ENCODE data around the gene BMPR1A. TPM values are rescaled to one million over a fixed set of nuclear protein-coding genes. Genes with fewer than 3 reads are reported as not detected.

The BMPR1A gene
- total RNA-seq, 1 experiment from 2014 or later, result 94.3 TPM

GRCh38 chr10:86967481-86967941 is 211.1 kb downstream of the BMPR1A start:
- Histone ChIP-seq H3K36me3 (ENCODE audit: control insufficient read depth, insufficient read depth, low read length) (no peaks in the 10 kb centered on the region; the same call in 1 of the 2 replicates), H3K9me3 (ENCODE audit: control insufficient read depth, insufficient read depth, low read depth, low read length) (no peaks in the 10 kb centered on the region), H3K4me3 (ENCODE audit: low read depth in 2 of 2, low read length in 2 of 2) (no peak overlapping the region), H3K27me3 (ENCODE audit: control insufficient read depth, insufficient read depth, low read length) (no peaks in the 10 kb centered on the region), H3K27ac (ENCODE audit: low read length) (no peak overlapping the region), H3K4me1 (ENCODE audit: control insufficient read depth, insufficient read depth, low read length) (peaks cover 48% of the 10 kb centered on the region)
- intact Hi-C loops (cut with micrococcal nuclease; ENCODE audit: unreplicated experiment), result no loop called here
- TF ChIP-seq REST (IDR thresholded peaks at IDR 0.05; ENCODE audit: insufficient read depth in 1 of 2, low read depth in 2 of 2, low read length in 1 of 2) (no peak), POLR2AphosphoS5 (IDR thresholded peaks at IDR 0.05; ENCODE audit: low read depth, low read length) (no peak), CTCF (IDR thresholded peaks at IDR 0.05) (no peak), TCF7L2 (IDR thresholded peaks at IDR 0.05; ENCODE audit: low read depth, low read length) (no peak), SIN3A (IDR thresholded peaks at IDR 0.05; ENCODE audit: borderline replicate concordance, insufficient read depth, low read depth, low read length) (no peak)
- CTCF ChIA-PET, result interaction anchor here (1.3 to 1.7 kb wide), 4 partner anchors 9 to 28 kb away, joined by 3 to 43 read pairs (median 12); no protein-coding TSS in a partner anchor
- POLR2A ChIA-PET, result no interaction called here
- no peak for ATAC-seq
- no peak for DNase-seq (ENCODE audit: low read depth, low spot score)
- no TSS peak for BruUV-seq (replicated peaks)
- in situ Hi-C loops (cut with HindIII; ENCODE audit: low pct_unique_long_range_greater_than_20kb, low sequenced_read_pairs), result no loop called here

GRCh38 chr10:86968271-86968993 is 212.0 kb downstream of the BMPR1A start, which contains the start of gene ADIRF:
ADIRF (plus strand) TSS chr10:86968482; CDS start chr10:86968545, 63 bp downstream.
- no TSS peak for BruUV-seq (replicated peaks)
- DNase-seq (ENCODE audit: low read depth, low spot score) (no peak), ATAC-seq (peak; percentile 3; the same call in 1 of the 2 replicates)
- Histone ChIP-seq H3K4me3 (ENCODE audit: low read depth in 2 of 2, low read length in 2 of 2) (peak within 1 kb of the TSS; percentile 28 to 77), H3K36me3 (ENCODE audit: control insufficient read depth, insufficient read depth, low read length) (no peaks in the 10 kb centered on the region; the same call in 1 of the 2 replicates), H3K27ac (ENCODE audit: low read length) (no peak within 1 kb of the TSS), H3K27me3 (ENCODE audit: control insufficient read depth, insufficient read depth, low read length) (no peaks in the 10 kb centered on the region), H3K4me1 (ENCODE audit: control insufficient read depth, insufficient read depth, low read length) (peaks cover 48% of the 10 kb centered on the region), H3K9me3 (ENCODE audit: control insufficient read depth, insufficient read depth, low read depth, low read length) (no peaks in the 10 kb centered on the region)
- TF ChIP-seq TCF7L2 (IDR thresholded peaks at IDR 0.05; ENCODE audit: low read depth, low read length), result no peak
- no peak for TF ChIP-seq SIN3A (IDR thresholded peaks at IDR 0.05; ENCODE audit: borderline replicate concordance, insufficient read depth, low read depth, low read length)
- TF ChIP-seq REST (IDR thresholded peaks at IDR 0.05; ENCODE audit: insufficient read depth in 1 of 2, low read depth in 2 of 2, low read length in 1 of 2), result no peak
- TF ChIP-seq CTCF (IDR thresholded peaks at IDR 0.05), result no peak
- TF ChIP-seq POLR2AphosphoS5 (IDR thresholded peaks at IDR 0.05; ENCODE audit: low read depth, low read length), result no peak
- intact Hi-C loops (cut with micrococcal nuclease; ENCODE audit: unreplicated experiment) (no loop called here), in situ Hi-C loops (cut with HindIII; ENCODE audit: low pct_unique_long_range_greater_than_20kb, low sequenced_read_pairs) (no loop called here)
- ChIA-PET POLR2A (interaction anchor here (0.7 kb wide), 2 partner anchors 288 to 496 kb away, joined by 3 to 4 read pairs; no protein-coding TSS in a partner anchor), CTCF (interaction anchor here (0.6 to 2.0 kb wide), 3 partner anchors 20 to 565 kb away, joined by 3 to 13 read pairs (median 4); no protein-coding TSS in a partner anchor)

Measured in Panc1 (cell line).